Esophagus squamous epithelium (tissue), 5 donors: ENCODE measurements around the gene RNPEPL1. TPM values are rescaled to one million over a fixed set of nuclear protein-coding genes. Genes with fewer than 3 reads are reported as not detected.

Source experiments
- DNase-seq: peaks from one replicate; lab custom pipeline; 2025; lab: John Stamatoyannopoulos, UW
- H3K27ac ChIP-seq, 4 donors: fragments of 200-600 bp; sonication (generic); one replicate each; pipeline ENCODE4 v1.5.1; 2016 to 2019; ENCODE audit warnings: mild to moderate bottlenecking in 1 of 4
- H3K27me3 ChIP-seq, 4 donors: fragments of 200-600 bp; sonication (generic); 1 replicate in 3 of 4; 2 replicates in 1 of 4; pipeline versions ENCODE4 v1.5.1 to v1.6.0; 2017 to 2021; ENCODE audit warnings: antibody characterized with exemption in 1 of 4
- H3K36me3 ChIP-seq, 3 donors: fragments of 200-600 bp; sonication (generic); one replicate each; pipeline ENCODE4 v1.5.1; 2016 to 2019
- H3K4me1 ChIP-seq, 3 donors: fragments of 200-600 bp; sonication (generic); one replicate each; pipeline ENCODE4 v1.5.1; 2017 to 2019
- H3K4me3 ChIP-seq, 4 donors: fragments of 200-600 bp; sonication (generic); 1 replicate in 3 of 4; 2 replicates in 1 of 4; pipeline ENCODE4 v1.5.1; 2016 to 2019; ENCODE audit warnings: mild to moderate bottlenecking in 2 of 4, moderate library complexity in 1 of 4
- H3K9me3 ChIP-seq, 3 donors: fragments of 200-600 bp; sonication (generic); one replicate each; pipeline ENCODE4 v1.5.1; 2016 to 2019
- POLR2A ChIP-seq, 4 donors: fragments of 450-650 bp; IDR thresholded peaks; one replicate each; pipeline ENCODE4 v1.6.1; 2017; ENCODE audit warnings: antibody characterized with exemption in 4 of 4, mild to moderate bottlenecking in 4 of 4, moderate library complexity in 3 of 4
- WGBS, 2 donors: methylation state at CpG; one replicate each; pipeline ENCODE4 v1.1.5; 2018; 5-methylcytosine and 5-hydroxymethylcytosine counted together
- intact Hi-C: fragments of 100-400 bp; cut with DNase I; formaldehyde crosslinking; loops from one replicate; pipeline ENCODE4 v1.15.0; 2022
- total RNA-seq, 4 donors: library from RNA; depleted of rRNA; stranded (reverse); fragments of >200 nt; gene quantifications; one replicate each; pipeline ENCODE4 v1.1.0, GENCODE V29; 2016
- TF ChIP-seq, protein P1 (sequence below), 6 experiments: fragments of 450-650 bp in 4 of 6; fragments of 200-600 bp in 2 of 6; sonication (generic) in 2 of 6; IDR thresholded peaks; one replicate each; pipeline ENCODE4 v1.5.1; 2016 to 2019; ENCODE audit warnings: antibody characterized with exemption in 6 of 6, mild to moderate bottlenecking in 4 of 6, moderate library complexity in 4 of 6
- donor health status: DM: yes; HTN: yes; CAD: no.

RNPEPL1 gene
- total RNA-seq, 4 donors from 2014 or later = 41.9 to 96.5 (median 48.1) TPM

DNA sequence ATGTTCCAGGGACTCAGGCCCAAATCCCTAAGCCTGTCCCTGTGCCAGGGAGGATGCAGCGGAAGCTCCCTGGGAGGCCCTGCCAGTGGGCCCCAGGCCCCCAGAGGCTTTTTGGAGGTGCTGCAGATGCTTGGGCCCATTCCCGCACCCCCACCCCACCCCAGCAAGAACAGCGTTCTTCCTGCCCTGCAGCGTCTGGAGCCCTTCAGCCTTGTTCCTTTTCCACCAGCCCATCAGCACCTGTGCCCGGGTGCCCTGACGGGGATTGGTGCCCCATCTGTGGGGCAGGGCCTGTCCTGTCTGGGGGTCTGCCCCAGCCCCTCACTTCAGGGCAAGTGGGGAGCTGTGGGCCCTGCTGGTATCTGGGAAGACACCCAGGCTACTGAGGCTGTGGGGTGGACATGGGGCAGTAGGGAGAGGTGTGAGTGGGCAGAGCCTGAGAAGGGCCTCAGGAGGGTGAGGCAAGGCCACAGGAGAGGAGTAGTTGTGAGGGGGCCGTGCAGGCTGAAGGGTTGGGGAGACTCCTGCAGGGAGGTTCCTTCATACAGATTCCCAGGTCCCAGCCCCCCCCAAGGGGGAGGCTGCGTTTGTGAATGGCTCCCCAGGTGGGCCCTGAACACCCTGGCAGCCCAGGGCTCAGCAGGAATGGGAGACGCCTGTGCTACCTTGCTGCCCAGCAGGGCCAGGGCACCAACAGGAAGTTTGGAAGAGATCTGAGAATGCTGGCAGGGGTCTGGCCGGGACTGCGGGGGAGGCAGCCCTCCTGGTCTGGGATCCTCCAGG, 2.4 kb downstream of the RNPEPL1 start:
- no peaks in the 10 kb centered on the region for H3K27me3 ChIP-seq
- H3K4me3 ChIP-seq = no peak overlapping the region
- H3K4me1 ChIP-seq = peaks cover 40 to 80% (median 52%) of the 10 kb centered on the region in 3 donors
- intact Hi-C loops = no loop called here
- no CpG with 5 or more reads among the region's 11 CpGs for WGBS, 2 donors
- DNase-seq = no peak
- no peaks in the 10 kb centered on the region for H3K9me3 ChIP-seq
- H3K27ac ChIP-seq = peak overlapping the region in 1 of 4 donors; percentile 8
- peaks cover 7 to 43% (median 18%) of the 10 kb centered on the region in 3 donors for H3K36me3 ChIP-seq
- TF ChIP-seq POLR2A (IDR thresholded peaks at IDR 0.05) = no peak
- TF ChIP-seq, protein P1, sequence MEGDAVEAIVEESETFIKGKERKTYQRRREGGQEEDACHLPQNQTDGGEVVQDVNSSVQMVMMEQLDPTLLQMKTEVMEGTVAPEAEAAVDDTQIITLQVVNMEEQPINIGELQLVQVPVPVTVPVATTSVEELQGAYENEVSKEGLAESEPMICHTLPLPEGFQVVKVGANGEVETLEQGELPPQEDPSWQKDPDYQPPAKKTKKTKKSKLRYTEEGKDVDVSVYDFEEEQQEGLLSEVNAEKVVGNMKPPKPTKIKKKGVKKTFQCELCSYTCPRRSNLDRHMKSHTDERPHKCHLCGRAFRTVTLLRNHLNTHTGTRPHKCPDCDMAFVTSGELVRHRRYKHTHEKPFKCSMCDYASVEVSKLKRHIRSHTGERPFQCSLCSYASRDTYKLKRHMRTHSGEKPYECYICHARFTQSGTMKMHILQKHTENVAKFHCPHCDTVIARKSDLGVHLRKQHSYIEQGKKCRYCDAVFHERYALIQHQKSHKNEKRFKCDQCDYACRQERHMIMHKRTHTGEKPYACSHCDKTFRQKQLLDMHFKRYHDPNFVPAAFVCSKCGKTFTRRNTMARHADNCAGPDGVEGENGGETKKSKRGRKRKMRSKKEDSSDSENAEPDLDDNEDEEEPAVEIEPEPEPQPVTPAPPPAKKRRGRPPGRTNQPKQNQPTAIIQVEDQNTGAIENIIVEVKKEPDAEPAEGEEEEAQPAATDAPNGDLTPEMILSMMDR (IDR thresholded peaks at IDR 0.05) = no peak

DNA sequence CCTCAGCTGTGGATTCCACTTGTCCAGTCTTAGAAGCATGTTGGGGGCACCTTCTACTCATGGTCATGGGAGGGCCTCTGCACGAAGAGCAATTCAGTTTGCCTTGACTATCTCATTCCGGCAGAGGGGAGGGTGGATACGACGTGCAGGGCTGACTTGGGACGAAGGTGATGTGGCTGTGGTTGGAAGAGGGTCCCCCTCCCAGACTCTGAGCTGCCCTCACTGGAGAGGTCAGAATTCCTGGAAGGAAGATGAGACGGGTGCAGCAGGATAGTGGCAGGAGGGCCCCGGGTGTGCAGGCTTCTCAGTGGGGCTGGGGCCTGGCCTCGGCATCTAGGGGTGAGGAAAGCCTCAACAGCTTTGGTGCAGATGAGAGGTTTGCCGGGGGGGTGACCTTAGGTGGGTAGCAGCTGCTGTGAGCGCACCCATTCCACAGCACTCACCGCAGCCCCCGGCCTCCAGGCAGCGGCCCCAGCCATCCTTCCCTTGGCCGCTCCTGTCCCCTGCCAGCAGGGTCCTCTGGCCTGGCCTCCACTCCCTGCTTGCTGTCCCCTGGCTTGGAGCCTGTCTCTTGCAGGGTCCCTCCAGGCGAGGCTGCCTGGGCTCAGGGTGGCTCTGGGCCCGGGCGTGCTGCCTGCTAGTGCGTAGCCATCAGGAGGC, 3.2 kb downstream of the RNPEPL1 start:
- no peaks in the 10 kb centered on the region for H3K9me3 ChIP-seq
- H3K4me3 ChIP-seq = no peak overlapping the region
- TF ChIP-seq POLR2A (IDR thresholded peaks at IDR 0.05) = no peak
- TF ChIP-seq, protein P1 (IDR thresholded peaks at IDR 0.05) = no peak
- H3K36me3 ChIP-seq = peaks cover 14 to 51% (median 23%) of the 10 kb centered on the region in 3 donors
- DNase-seq = no peak
- peaks cover 35 to 80% (median 46%) of the 10 kb centered on the region in 3 donors for H3K4me1 ChIP-seq
- WGBS, 2 donors = 88% methylated on average over 15 of the region's 18 CpGs; no CpG with 5 or more reads in 1 of the 2 donors
- H3K27me3 ChIP-seq = no peaks in the 10 kb centered on the region
- no peak overlapping the region for H3K27ac ChIP-seq
- intact Hi-C loops = no loop called here

DNA sequence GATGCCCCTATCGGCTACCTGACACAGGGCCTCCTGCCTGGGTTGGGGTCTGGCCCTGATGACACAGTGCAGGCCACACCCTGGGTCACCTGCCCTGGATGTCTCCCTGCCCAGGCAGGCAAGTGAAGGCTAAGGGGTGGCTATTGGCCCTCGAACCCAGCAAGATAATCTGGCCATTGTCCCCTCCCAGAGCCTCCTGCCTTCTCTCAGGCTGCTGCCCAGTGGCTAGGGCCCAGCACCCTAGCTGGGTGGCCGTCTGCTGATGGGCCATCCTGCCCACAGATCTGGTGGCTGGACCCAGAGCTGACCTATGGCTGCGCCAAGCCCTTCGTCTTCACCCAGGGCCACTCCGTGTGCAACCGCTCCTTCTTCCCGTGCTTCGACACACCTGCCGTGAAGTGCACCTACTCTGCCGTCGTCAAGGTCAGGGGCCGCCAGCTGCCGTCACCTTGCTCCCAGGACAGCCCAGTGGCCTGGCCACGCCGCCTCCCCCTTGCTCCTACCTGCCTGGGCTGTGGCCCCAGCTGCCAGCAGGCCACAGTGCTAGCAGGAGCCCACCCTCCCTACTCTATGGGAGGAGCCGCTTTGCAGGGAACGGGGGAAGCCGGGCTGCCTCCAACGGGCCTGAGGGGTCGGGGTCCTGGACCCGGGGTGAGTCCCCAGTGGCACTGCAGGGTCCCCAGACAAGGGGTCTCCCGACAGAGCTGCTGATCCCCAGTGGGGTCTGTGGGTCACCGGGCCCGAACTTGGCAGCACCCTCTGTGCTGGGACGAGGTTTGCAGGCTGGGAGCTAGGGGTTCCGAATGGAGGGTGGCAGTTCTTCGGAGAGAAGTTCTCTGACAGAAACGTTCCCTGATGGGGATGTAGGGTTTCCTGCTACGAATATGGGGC, 4.1 kb downstream of the RNPEPL1 start:
- peaks cover 24 to 60% (median 29%) of the 10 kb centered on the region in 3 donors for H3K36me3 ChIP-seq
- no peaks in the 10 kb centered on the region for H3K27me3 ChIP-seq
- peaks cover 27 to 80% (median 37%) of the 10 kb centered on the region in 3 donors for H3K4me1 ChIP-seq
- WGBS, 2 donors = 82 to 97% methylated on average over 3 to 7 of the region's 30 CpGs
- H3K4me3 ChIP-seq = no peak overlapping the region
- no peak overlapping the region for H3K27ac ChIP-seq
- no peak for DNase-seq
- intact Hi-C loops = no loop called here
- H3K9me3 ChIP-seq = no peaks in the 10 kb centered on the region
- TF ChIP-seq, protein P1 (IDR thresholded peaks at IDR 0.05) = no peak
- no peak for TF ChIP-seq POLR2A (IDR thresholded peaks at IDR 0.05)

DNA sequence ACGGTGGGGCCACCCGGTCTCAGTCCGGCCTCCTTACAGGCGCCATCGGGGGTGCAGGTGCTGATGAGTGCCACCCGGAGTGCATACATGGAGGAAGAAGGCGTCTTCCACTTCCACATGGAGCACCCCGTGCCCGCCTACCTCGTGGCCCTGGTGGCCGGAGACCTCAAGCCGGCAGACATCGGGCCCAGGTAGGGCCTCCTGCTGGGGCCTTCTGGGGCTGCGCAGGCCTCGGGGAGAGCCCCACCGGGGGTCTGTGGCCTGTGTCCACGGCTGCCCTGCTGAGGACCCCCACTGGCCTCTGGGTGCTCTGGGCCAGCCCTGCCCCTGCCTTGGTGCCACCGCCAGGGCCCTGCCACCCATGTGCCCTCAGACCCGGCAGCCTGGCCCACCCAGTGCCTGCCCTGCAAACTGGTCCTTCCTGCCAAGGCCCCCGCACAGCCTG, 4.8 kb downstream of the RNPEPL1 start:
- Histone ChIP-seq H3K27me3 (no peaks in the 10 kb centered on the region), H3K27ac (no peak overlapping the region), H3K9me3 (no peaks in the 10 kb centered on the region), H3K36me3 (peaks cover 31 to 67% (median 35%) of the 10 kb centered on the region in 3 donors), H3K4me3 (no peak overlapping the region), H3K4me1 (peaks cover 24 to 79% (median 31%) of the 10 kb centered on the region in 3 donors)
- intact Hi-C loops = no loop called here
- DNase-seq = no peak
- TF ChIP-seq, protein P1 (IDR thresholded peaks at IDR 0.05) = no peak
- TF ChIP-seq POLR2A (IDR thresholded peaks at IDR 0.05) = no peak
- WGBS, 2 donors = 100% methylated on average over 1 of the region's 20 CpGs; no CpG with 5 or more reads in 1 of the 2 donors
